Measurements from ENCODE around the gene DESI2. TPM values are rescaled to one million over a fixed set of nuclear protein-coding genes. Genes with fewer than 3 reads are reported as not detected.

DESI2 gene
- total RNA-seq, result 10 to 100 TPM; 33.8 to 37.0 TPM

GRCh38 chr1:244652623-244653438 is at the start of gene DESI2:
DESI2 (plus strand) TSS chr1:244653126; CDS start chr1:244653314, 188 bp downstream.
- Mint-ChIP-seq H3K36me3 (peaks cover 13% of the 10 kb centered on the region), H3K9me3 (no peaks in the 10 kb centered on the region), H3K27ac (peak within 1 kb of the TSS; percentile 89), H3K27me3 (no peaks in the 10 kb centered on the region), H3K4me1 (peaks cover 12% of the 10 kb centered on the region), H3K4me3 (peak within 1 kb of the TSS; percentile 84)
- peak; percentile 98 for DNase-seq

GRCh38 chr1:244603498-244603897 is 49.4 kb upstream of the DESI2 start:
- Mint-ChIP-seq H3K27me3 (peaks cover 6% of the 10 kb centered on the region), H3K9me3 (no peaks in the 10 kb centered on the region), H3K4me1 (peaks cover 3% of the 10 kb centered on the region), H3K36me3 (no peaks in the 10 kb centered on the region), H3K4me3 (no peak overlapping the region), H3K27ac (no peak overlapping the region)
- DNase-seq, result no peak

GRCh38 chr1:244605835-244606370 is 47.0 kb upstream of the DESI2 start:
- Mint-ChIP-seq H3K4me1 (peaks cover 1% of the 10 kb centered on the region), H3K36me3 (no peaks in the 10 kb centered on the region), H3K27ac (no peak overlapping the region), H3K9me3 (no peaks in the 10 kb centered on the region), H3K27me3 (peaks cover 6% of the 10 kb centered on the region), H3K4me3 (no peak overlapping the region)
- DNase-seq, result no peak

GRCh38 chr1:244614113-244614836 is 38.7 kb upstream of the DESI2 start:
- no peak for DNase-seq
- H3K4me3 Mint-ChIP-seq, result no peak overlapping the region
- H3K27ac Mint-ChIP-seq, result no peak overlapping the region
- H3K4me1 Mint-ChIP-seq, result peaks cover 1% of the 10 kb centered on the region
- H3K9me3 Mint-ChIP-seq, result no peaks in the 10 kb centered on the region
- H3K36me3 Mint-ChIP-seq, result no peaks in the 10 kb centered on the region
- H3K27me3 Mint-ChIP-seq, result no peaks in the 10 kb centered on the region

- DNase-seq, result no peak
- H3K4me1 Mint-ChIP-seq, result peaks cover 1% of the 10 kb centered on the region
- H3K27ac Mint-ChIP-seq, result no peak overlapping the region
- no peak overlapping the region for H3K4me3 Mint-ChIP-seq
- H3K27me3 Mint-ChIP-seq, result no peaks in the 10 kb centered on the region
- H3K36me3 Mint-ChIP-seq, result no peaks in the 10 kb centered on the region
- no peaks in the 10 kb centered on the region for H3K9me3 Mint-ChIP-seq
These were observed 38.0 kb upstream of the DESI2 start for GRCh38 chr1:244614879-244615278.

- no peaks in the 10 kb centered on the region for H3K36me3 Mint-ChIP-seq
- DNase-seq, result no peak
- no peak overlapping the region for H3K4me3 Mint-ChIP-seq
- peaks cover 1% of the 10 kb centered on the region for H3K4me1 Mint-ChIP-seq
- no peak overlapping the region for H3K27ac Mint-ChIP-seq
- no peaks in the 10 kb centered on the region for H3K27me3 Mint-ChIP-seq
- no peaks in the 10 kb centered on the region for H3K9me3 Mint-ChIP-seq
These were observed 37.6 kb upstream of the DESI2 start for GRCh38 chr1:244615301-244615700.

- Mint-ChIP-seq H3K4me1 (no peaks in the 10 kb centered on the region), H3K27ac (no peak overlapping the region), H3K27me3 (peaks cover 5% of the 10 kb centered on the region), H3K36me3 (no peaks in the 10 kb centered on the region), H3K4me3 (no peak overlapping the region), H3K9me3 (peaks cover 1% of the 10 kb centered on the region)
- no peak for DNase-seq
These were observed 26.2 kb upstream of the DESI2 start for GRCh38 chr1:244626709-244627108.

GRCh38 chr1:244628789-244629188 is 24.1 kb upstream of the DESI2 start:
- Mint-ChIP-seq H3K4me3 (no peak overlapping the region), H3K4me1 (no peaks in the 10 kb centered on the region), H3K9me3 (peaks cover 1% of the 10 kb centered on the region), H3K27ac (no peak overlapping the region), H3K36me3 (no peaks in the 10 kb centered on the region), H3K27me3 (peaks cover 5% of the 10 kb centered on the region)
- DNase-seq, result no peak

- Mint-ChIP-seq H3K27ac (no peak overlapping the region), H3K36me3 (no peaks in the 10 kb centered on the region), H3K4me1 (no peaks in the 10 kb centered on the region), H3K27me3 (peaks cover 5% of the 10 kb centered on the region), H3K4me3 (no peak overlapping the region), H3K9me3 (no peaks in the 10 kb centered on the region)
- no peak for DNase-seq
These were observed 19.8 kb upstream of the DESI2 start for GRCh38 chr1:244633140-244633539.

GRCh38 chr1:244634546-244634945 is 18.4 kb upstream of the DESI2 start:
- no peaks in the 10 kb centered on the region for H3K9me3 Mint-ChIP-seq
- no peak overlapping the region for H3K4me3 Mint-ChIP-seq
- DNase-seq, result no peak
- peaks cover 5% of the 10 kb centered on the region for H3K27me3 Mint-ChIP-seq
- H3K27ac Mint-ChIP-seq, result no peak overlapping the region
- no peaks in the 10 kb centered on the region for H3K4me1 Mint-ChIP-seq
- H3K36me3 Mint-ChIP-seq, result no peaks in the 10 kb centered on the region

- H3K4me1 Mint-ChIP-seq, result no peaks in the 10 kb centered on the region
- H3K4me3 Mint-ChIP-seq, result no peak overlapping the region
- H3K27ac Mint-ChIP-seq, result no peak overlapping the region
- H3K36me3 Mint-ChIP-seq, result no peaks in the 10 kb centered on the region
- DNase-seq, result no peak
- H3K9me3 Mint-ChIP-seq, result no peaks in the 10 kb centered on the region
- peaks cover under 1% of the 10 kb centered on the region for H3K27me3 Mint-ChIP-seq
These were observed 16.3 kb upstream of the DESI2 start for GRCh38 chr1:244636488-244637259.

GRCh38 chr1:244639561-244639960 is 13.4 kb upstream of the DESI2 start:
- Mint-ChIP-seq H3K36me3 (no peaks in the 10 kb centered on the region), H3K4me3 (no peak overlapping the region), H3K4me1 (no peaks in the 10 kb centered on the region), H3K27me3 (no peaks in the 10 kb centered on the region), H3K9me3 (no peaks in the 10 kb centered on the region), H3K27ac (no peak overlapping the region)
- no peak for DNase-seq

GRCh38 chr1:244640917-244641316 is 12.0 kb upstream of the DESI2 start:
- Mint-ChIP-seq H3K27ac (no peak overlapping the region), H3K9me3 (no peaks in the 10 kb centered on the region), H3K4me1 (no peaks in the 10 kb centered on the region), H3K27me3 (no peaks in the 10 kb centered on the region), H3K4me3 (no peak overlapping the region), H3K36me3 (no peaks in the 10 kb centered on the region)
- DNase-seq, result no peak

GRCh38 chr1:244642526-244642925 is 10.4 kb upstream of the DESI2 start:
- Mint-ChIP-seq H3K9me3 (no peaks in the 10 kb centered on the region), H3K4me3 (no peak overlapping the region), H3K4me1 (no peaks in the 10 kb centered on the region), H3K27ac (no peak overlapping the region), H3K36me3 (no peaks in the 10 kb centered on the region), H3K27me3 (no peaks in the 10 kb centered on the region)
- no peak for DNase-seq

- Mint-ChIP-seq H3K27ac (no peak overlapping the region), H3K9me3 (no peaks in the 10 kb centered on the region), H3K36me3 (no peaks in the 10 kb centered on the region), H3K27me3 (no peaks in the 10 kb centered on the region), H3K4me1 (no peaks in the 10 kb centered on the region), H3K4me3 (no peak overlapping the region)
- no peak for DNase-seq
These were observed 9.9 kb upstream of the DESI2 start for GRCh38 chr1:244642988-244643387.

Measured in activated naive CD8-positive, alpha-beta T cell treated with anti-CD3 and anti-CD28 coated beads for 36 hours (primary cell).